Keratinocyte (primary cell): ENCODE measurements around the gene UGT1A6. TPM values are rescaled to one million over a fixed set of nuclear protein-coding genes. Genes with fewer than 3 reads are reported as not detected.

Experiments used
- DNase-seq: peaks from one replicate; pipeline ENCODE4 v3.0.0-alpha.2; 2011; ENCODE audit warnings: low read depth, missing footprints, low spot score
- FAIRE-seq: peaks from 2 replicates; lab custom pipeline; 2011; peaks lifted over from hg19 to GRCh38; lab: Jason Lieb, UNC
- H2AFZ ChIP-seq: 2 replicates; pipeline ENCODE4 v1.6.0; 2012; ENCODE audit warnings: low read length, control low read depth, inconsistent platforms; ENCODE audit not compliant: control insufficient read depth
- H3K27ac ChIP-seq: 2 replicates; pipeline ENCODE4 v1.5.1; 2011; ENCODE audit warnings: low read length; ENCODE audit not compliant: control insufficient read depth, insufficient read depth
- H3K27me3 ChIP-seq: 3 replicates; pipeline ENCODE4 v1.6.0; 2011; ENCODE audit warnings: low read length; ENCODE audit not compliant: control insufficient read depth, insufficient read depth; ENCODE audit errors: extremely low read depth
- H3K36me3 ChIP-seq, 2 experiments: 2 replicates in 1 of 2; 3 replicates in 1 of 2; pipeline ENCODE4 v1.5.1; 2011; ENCODE audit warnings: low read length in 2 of 2, mild to moderate bottlenecking in 1 of 2; ENCODE audit not compliant: control insufficient read depth in 2 of 2, insufficient read depth in 2 of 2; ENCODE audit errors: extremely low read depth in 1 of 2
- H3K4me1 ChIP-seq: 3 replicates; pipeline ENCODE4 v1.5.1; 2011; ENCODE audit warnings: low read length; ENCODE audit not compliant: control insufficient read depth, insufficient read depth; ENCODE audit errors: extremely low read depth
- H3K4me2 ChIP-seq: 3 replicates; pipeline ENCODE4 v1.6.0; 2011; ENCODE audit warnings: low read depth, low read length; ENCODE audit not compliant: control insufficient read depth, insufficient read depth; ENCODE audit errors: extremely low read depth
- H3K4me3 ChIP-seq, 3 experiments: fragments of 200-600 bp in 1 of 3; sonication (generic) in 1 of 3; 2 replicates in 2 of 3; 3 replicates in 1 of 3; pipeline ENCODE4 v1.5.1; 2011 to 2016; ENCODE audit warnings: low read length in 3 of 3, mild to moderate bottlenecking in 3 of 3, control low read depth in 2 of 3, inconsistent platforms in 1 of 3, low read depth in 1 of 3, mixed read lengths in 1 of 3, mixed run types in 1 of 3, moderate library complexity in 1 of 3; ENCODE audit not compliant: control insufficient read depth in 2 of 3, insufficient read depth in 2 of 3; ENCODE audit errors: extremely low read depth in 1 of 3
- H3K79me2 ChIP-seq: 2 replicates; pipeline ENCODE4 v1.6.0; 2012; ENCODE audit warnings: low read length; ENCODE audit not compliant: control insufficient read depth, insufficient read depth
- H3K9ac ChIP-seq: 3 replicates; pipeline ENCODE4 v1.6.0; 2011; ENCODE audit warnings: low read length; ENCODE audit not compliant: control insufficient read depth, insufficient read depth; ENCODE audit errors: extremely low read depth
- H3K9me1 ChIP-seq: 3 replicates; pipeline ENCODE4 v1.6.0; 2011; ENCODE audit warnings: low read length; ENCODE audit not compliant: control insufficient read depth, insufficient read depth; ENCODE audit errors: extremely low read depth
- H3K9me3 ChIP-seq: 2 replicates; pipeline ENCODE4 v1.5.1; 2012; ENCODE audit warnings: low read depth, low read length; ENCODE audit not compliant: control insufficient read depth
- H4K20me1 ChIP-seq: 3 replicates; pipeline ENCODE4 v1.6.0; 2011; ENCODE audit warnings: low read length; ENCODE audit not compliant: control insufficient read depth, insufficient read depth; ENCODE audit errors: extremely low read depth
- CTCF ChIP-seq, 3 experiments: IDR thresholded peaks in 1 of 3; conservative IDR thresholded peaks in 1 of 3; optimal IDR thresholded peaks in 1 of 3; 2 replicates in 2 of 3; 3 replicates in 1 of 3; pipeline versions ENCODE3 to v1.5.1; 2011; ENCODE audit warnings: low read length in 3 of 3, mild to moderate bottlenecking in 3 of 3, moderate library complexity in 2 of 3, control low read depth in 1 of 3, inconsistent platforms in 1 of 3; ENCODE audit not compliant: insufficient read depth in 2 of 3; ENCODE audit errors: extremely low read depth in 1 of 3
- EZH2 ChIP-seq: IDR thresholded peaks from one replicate; pipeline ENCODE4 v1.6.1; 2012; ENCODE audit warnings: inconsistent platforms, mild to moderate bottlenecking, low read length, moderate library complexity
- dilution Hi-C: fragments of 300-500 bp; cut with MboI; formaldehyde crosslinking; loops from one replicate; pipeline ENCODE4 v1.7.0; 2020; ENCODE audit warnings: low sequenced_read_pairs; ENCODE audit not compliant: extremely low pct_ligation_motif_present
- polyA plus RNA-seq, 5 experiments: library from polyadenylated mRNA; depleted of rRNA in 3 of 5; stranded (reverse) in 3 of 5; stranded (forward) in 1 of 5; unstranded in 1 of 5; fragments of >200 nt; gene quantifications; 1 replicate in 1 of 5; 2 replicates in 3 of 5; 3 replicates in 1 of 5; pipeline versions ENCODE4 v1.2.1 to v1.2.3, GENCODE V29; 2011 to 2012; ENCODE audit warnings: missing spikeins in 2 of 5, low read depth in 1 of 5, low replicate concordance in 1 of 5

Gene UGT1A6
- polyA plus RNA-seq, 1 donor (not counting 4 experiments of a cell fraction or from before 2014, with no cell fraction given): 133 TPM

GRCh38 chr2:233686928-233687327 lies 5.8 kb upstream of the UGT1A6 start:
- no peaks in the 10 kb centered on the region for H4K20me1 ChIP-seq
- FAIRE-seq (no peak), DNase-seq (no peak)
- no peaks in the 10 kb centered on the region for H3K9me3 ChIP-seq
- H3K4me3 ChIP-seq: no peak overlapping the region
- no peaks in the 10 kb centered on the region for H3K9me1 ChIP-seq
- H3K4me1 ChIP-seq: peaks cover 22% of the 10 kb centered on the region
- dilution Hi-C loops: no loop called here
- H3K27me3 ChIP-seq: no peaks in the 10 kb centered on the region
- no peak overlapping the region for H3K4me2 ChIP-seq
- peaks cover 4% of the 10 kb centered on the region for H3K79me2 ChIP-seq
- no peak for TF ChIP-seq CTCF (optimal IDR thresholded peaks at IDR 0.05 in 1 of 3, IDR thresholded peaks at IDR 0.05 in 1 of 3, conservative IDR thresholded peaks at IDR 0.05 in 1 of 3; ENCODE audit: extremely low read depth in 1 of 3, insufficient read depth in 2 of 3, low read length in 3 of 3)
- TF ChIP-seq EZH2: no peak
- no peak overlapping the region for H3K9ac ChIP-seq
- no peaks in the 10 kb centered on the region for H3K36me3 ChIP-seq
- H3K27ac ChIP-seq: no peak overlapping the region
- no peak overlapping the region for H2AFZ ChIP-seq

- Histone ChIP-seq H2AFZ (no peak overlapping the region), H3K9me3 (no peaks in the 10 kb centered on the region), H3K36me3 (no peaks in the 10 kb centered on the region), H3K27ac (no peak overlapping the region), H3K9ac (no peak overlapping the region), H3K4me3 (no peak overlapping the region), H3K79me2 (peaks cover 18% of the 10 kb centered on the region), H4K20me1 (no peaks in the 10 kb centered on the region), H3K9me1 (no peaks in the 10 kb centered on the region), H3K4me2 (no peak overlapping the region), H3K4me1 (peaks cover 33% of the 10 kb centered on the region), H3K27me3 (no peaks in the 10 kb centered on the region)
- dilution Hi-C loops: no loop called here
- FAIRE-seq: no peak
- no peak for TF ChIP-seq EZH2
- TF ChIP-seq CTCF (optimal IDR thresholded peaks at IDR 0.05 in 1 of 3, IDR thresholded peaks at IDR 0.05 in 1 of 3, conservative IDR thresholded peaks at IDR 0.05 in 1 of 3; ENCODE audit: extremely low read depth in 1 of 3, insufficient read depth in 2 of 3, low read length in 3 of 3): no peak
- DNase-seq: no peak
Measured at GRCh38 chr2:233688341-233688740, 4.3 kb upstream of the UGT1A6 start.
